ENCODE results near the gene HTR1D.
A peak's percentile ranks its signal among the peaks of the same experiment; 100 is the strongest.
"Not testable (repeated sequence)": the region's sequence is repeated elsewhere in the genome, so short reads cannot be mapped to it uniquely, and the experiment has no call there.

HTR1D gene, protein sequence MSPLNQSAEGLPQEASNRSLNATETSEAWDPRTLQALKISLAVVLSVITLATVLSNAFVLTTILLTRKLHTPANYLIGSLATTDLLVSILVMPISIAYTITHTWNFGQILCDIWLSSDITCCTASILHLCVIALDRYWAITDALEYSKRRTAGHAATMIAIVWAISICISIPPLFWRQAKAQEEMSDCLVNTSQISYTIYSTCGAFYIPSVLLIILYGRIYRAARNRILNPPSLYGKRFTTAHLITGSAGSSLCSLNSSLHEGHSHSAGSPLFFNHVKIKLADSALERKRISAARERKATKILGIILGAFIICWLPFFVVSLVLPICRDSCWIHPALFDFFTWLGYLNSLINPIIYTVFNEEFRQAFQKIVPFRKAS

DNA sequence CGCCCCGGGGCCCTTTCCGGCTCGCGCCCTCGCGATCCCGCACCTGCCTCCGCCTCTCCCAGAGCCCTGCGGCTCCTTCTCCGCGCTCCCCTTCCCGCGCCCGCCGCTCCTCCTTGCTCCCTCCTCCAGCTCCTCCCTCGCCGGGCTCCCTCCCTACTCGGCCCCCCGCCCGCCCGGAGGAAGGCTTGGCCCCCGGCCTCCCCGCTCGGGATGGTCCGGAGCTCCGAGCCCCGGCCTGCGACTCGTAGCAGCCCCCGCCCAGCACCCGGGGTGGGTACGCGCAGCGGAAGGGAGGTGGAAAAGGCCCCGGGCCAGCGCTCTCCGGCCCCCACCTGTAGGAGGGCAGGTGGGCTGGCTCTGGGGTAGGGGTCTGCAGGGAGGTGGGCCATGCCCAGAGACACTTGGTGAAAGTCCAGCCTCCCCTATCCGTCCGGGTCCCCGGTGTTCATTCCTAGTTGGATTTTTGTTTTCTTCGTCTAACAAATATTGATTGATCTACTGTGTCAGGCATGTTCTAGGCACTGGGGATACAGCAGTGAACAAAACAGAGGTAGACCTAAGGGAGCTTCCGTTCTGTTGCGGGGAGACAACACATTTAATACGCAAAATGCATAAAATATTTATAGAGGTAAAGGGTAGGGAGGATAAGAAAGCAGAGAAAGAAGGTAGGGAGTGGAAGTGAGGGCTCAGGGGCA is at the start of gene HTR1D:
Gene HTR1D, minus strand, starts transcription at position 82 of the 695 bp plus-strand sequence. CDS start 23,283 bp downstream, outside the sequence.
- peak; percentile 20 for DNase-seq (ENCODE audit: low read depth)

DNA sequence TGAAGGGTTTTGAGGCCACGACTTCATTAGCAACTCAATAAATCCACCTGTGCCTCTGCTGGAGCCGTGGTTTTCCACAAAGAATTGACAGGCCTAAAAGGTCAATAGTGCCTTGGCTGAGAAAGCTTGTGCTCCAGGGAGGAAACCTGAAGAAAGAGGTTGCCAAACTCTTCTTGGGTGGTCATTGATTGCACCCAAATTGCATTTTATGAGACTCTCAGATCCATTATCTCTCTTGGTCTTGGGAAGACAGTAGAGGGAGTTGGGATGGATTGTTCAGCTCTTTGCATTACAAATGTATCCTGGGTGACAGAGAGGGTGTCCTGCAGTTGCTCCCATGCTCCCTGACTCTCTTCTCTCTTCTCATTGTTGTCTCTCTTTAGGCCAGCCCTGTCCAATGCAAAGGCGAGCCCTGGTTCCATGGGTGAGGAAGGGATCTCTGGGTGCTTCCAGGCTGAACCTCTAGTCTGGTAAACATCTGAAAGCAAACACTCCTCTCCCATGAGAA is 46.1 kb upstream of the HTR1D start:
- no peak for DNase-seq (ENCODE audit: low read depth)

DNA sequence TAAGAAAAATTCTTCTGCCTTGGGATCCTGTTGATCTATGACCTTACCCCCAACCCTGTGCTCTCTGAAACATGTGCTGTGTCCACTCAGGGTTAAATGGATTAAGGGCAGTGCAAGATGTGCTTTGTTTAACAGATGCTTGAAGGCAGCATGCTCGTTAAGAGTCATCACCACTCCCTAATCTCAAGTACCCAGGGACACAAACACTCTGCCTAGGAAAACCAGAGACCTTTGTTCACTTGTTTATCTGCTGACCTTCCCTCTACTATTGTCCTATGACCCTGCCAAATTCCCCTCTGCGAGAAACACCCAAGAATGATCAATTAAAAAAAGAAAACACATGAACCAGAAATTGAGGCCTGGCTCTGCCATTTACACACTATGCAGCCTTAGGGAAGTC is 40.8 kb upstream of the HTR1D start:
- not testable (repeated sequence) for DNase-seq (ENCODE audit: low read depth)

DNA sequence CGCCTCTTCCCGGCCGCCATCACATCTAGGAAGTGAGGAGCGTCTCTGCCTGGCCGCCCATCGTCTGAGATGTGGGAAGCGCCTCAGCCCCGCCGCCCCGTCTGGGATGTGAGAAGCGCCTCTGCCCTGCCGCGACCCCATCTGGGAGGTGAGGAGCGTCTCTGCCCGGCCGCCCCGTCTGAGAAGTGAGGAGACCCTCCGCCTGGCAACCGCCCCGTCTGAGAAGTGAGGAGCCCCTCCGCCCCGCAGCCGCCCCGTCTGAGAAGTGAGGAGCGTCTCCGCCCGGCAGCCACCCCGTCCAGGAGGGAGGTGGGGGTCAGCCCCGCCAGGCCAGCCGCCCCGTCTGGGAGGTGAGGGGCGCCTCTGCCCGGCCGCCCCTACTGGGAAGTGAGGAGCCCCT is 40.1 kb upstream of the HTR1D start:
- not testable (repeated sequence) for DNase-seq (ENCODE audit: low read depth)

DNA sequence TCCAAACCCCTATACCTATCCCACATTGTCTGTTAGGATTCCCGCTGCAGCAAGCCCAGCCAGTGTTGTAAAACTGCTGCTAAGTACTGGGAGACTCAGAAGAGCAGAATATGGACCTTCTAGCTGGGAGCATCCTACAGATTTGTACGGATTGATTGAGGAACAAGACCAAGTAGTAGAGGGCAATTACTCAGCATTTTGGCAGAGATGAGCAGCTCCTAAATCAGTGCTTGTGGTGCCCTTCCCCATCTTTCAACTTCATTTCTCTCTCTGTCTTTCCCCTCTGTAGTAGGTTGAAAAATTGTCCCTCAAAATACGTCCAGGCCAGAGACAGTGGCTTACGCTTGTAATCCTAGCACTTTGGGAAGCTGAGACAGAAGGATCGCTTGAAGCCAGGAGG is 37.3 kb upstream of the HTR1D start:
- DNase-seq (ENCODE audit: low read depth), result no peak

DNA sequence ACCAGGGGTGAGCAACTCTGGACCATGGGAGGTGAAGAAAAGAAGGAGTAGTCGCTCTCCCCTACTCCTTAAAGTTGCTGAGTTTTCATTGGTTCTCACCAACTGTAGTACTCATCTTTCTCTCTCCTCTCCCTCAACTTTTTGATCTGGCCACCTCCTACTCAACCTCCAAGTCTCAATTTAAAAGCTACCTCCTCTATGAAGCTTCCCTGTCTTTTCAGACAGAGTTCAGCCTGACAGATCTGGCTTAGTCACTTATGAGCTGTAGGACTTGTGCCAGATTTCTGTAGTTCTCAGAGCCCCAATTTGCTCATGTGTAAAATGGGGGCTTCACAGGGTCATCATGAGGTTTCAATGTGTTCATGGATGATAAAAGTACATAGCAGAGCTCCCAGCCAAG is 34.5 kb upstream of the HTR1D start:
- no peak for DNase-seq (ENCODE audit: low read depth)

DNA sequence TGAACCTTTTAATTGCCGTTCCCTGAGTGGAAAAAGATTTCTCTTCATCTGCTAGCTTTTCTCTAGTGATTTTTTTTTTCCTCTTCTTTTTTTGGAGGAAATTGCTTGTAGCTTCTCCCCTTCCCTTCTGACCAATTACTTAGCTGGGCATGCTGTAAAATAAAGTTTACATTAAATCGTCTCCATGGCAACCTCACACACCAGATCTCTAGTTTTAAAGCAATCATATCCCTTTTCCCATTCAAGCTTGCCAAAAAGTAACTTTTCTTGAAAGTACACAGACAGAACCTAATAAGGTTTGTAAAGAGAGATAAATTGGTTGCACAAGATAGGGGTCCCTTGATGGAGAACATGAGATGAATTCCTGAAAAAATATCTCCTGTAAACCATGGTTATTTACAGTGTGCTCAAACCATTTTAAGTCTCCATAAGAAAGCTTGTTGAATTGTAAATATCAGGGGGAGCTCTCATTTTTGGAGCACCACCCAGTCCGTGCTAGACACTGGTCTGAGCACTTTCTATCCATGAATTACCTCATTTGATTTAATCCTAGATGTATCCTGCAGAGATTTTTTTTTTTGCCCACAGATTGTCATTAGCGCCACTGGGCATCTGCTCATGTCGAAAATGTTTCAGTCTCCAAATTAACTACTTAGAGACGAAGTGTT is 32.6 kb upstream of the HTR1D start:
- DNase-seq (ENCODE audit: low read depth), result peak; percentile 24

DNA sequence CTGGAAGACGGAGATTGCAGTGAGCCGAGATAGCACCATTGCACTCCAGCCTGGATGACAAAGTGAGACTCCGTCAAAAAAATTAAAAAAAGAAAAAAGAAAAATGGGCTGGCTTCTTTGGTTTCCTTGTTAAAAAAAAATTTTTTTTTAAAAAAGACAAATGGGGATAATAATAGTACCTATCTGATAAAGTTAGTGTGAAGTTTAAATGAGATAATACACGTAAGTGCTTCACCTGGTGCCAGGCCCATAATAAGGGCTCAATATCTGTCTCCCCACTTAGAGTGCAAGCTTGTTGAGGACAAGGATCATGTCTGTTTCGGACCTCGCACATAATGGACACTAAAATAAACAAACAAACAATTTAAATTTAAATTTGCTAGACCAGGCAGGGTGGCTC is 30.0 kb upstream of the HTR1D start:
- DNase-seq (ENCODE audit: low read depth), result no peak

DNA sequence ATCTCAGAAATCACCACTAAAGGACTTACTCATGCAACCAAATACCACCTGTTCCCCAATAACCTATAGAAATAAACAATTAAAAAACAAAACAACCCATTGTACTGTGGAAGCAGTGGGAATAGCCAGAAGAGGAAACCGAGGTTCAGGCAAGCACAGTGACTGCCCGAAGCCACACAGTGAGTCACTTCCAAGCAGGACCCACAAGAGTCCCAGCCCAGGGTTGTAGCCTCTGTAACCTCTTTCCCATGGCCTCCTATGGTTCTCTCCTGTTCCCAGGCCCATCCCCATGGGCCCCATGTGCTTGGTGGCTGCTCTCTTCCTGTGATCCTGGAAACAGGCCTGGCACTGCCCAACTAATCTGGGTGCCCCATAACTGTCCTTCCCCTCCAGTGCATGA is 29.0 kb upstream of the HTR1D start:
- DNase-seq (ENCODE audit: low read depth), result peak; percentile 42

DNA sequence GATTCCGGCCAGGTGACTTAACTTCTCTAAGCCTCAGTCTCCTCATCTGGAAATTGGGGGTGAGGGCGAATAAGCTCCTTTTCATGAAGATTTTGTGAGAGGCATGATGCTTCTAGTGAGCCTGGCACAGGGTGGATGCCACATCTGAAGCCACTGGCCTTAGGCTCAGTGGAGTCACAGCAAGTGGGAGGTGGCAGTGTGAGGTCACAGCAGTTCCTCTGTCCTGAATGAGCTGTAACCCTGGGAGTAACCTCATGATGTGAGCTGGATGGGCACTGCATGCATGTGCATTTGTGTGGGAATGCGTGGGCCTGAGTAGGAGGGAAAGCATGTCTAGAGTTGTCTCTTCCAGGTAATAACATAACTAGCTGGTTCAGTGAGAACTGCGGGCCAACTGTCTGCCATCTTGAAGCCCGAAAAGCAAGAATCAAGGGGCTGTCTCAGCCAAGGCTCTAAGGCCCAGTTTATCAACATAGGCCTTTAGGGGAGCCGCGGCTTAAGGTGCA is 27.0 kb upstream of the HTR1D start:
- DNase-seq (ENCODE audit: low read depth), result no peak

DNA sequence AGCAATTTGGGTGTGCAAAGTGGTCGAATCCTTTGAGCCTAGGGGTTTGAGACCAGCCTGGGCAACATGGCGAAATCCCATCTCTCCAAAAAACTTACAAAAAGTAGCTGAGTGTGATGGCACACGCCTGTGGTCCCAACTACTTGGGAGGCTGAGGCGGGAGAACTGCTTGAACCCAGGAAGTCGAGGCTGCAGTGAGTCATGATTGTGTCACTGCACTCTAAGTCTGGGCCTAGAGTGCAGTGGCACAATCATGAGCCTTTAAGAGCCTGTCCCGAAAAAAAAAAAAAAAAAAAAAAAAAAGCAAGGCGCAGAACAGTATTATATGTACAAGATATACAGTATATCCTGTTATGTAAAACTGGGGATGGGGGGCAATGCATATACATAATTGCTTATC is 25.1 kb upstream of the HTR1D start:
- peak; percentile 23 for DNase-seq (ENCODE audit: low read depth)

DNA sequence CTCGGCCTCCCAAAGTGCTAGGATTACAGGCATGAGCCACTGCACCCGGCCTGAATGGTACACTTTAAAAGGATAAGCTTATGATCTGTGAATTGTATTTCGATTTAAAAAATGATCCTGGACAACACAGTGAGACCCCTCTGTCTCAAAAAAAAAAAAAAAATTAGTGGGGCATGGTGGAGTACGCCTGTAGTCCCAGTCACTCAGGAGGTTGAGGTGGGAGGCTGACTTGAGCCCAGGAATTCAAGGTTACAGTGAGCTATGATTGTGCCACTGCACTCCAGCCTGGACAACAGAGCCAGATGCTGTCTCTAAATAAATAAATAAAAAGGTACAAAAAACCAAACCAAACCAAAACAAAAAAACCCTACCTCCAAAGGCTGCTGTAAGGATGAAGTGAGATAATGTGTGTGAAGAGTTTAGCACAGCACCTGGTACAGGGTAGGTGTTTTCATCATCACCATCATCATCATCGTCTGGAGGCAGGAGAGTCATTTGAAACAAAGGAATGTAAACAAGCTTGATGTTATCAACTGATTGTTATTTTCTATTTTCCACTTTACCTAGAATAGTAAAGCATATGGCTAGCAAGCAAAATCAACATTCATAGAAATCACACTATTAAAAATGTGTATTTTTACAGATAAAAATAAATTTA is 22.5 kb upstream of the HTR1D start:
- no peak for DNase-seq (ENCODE audit: low read depth)

DNA sequence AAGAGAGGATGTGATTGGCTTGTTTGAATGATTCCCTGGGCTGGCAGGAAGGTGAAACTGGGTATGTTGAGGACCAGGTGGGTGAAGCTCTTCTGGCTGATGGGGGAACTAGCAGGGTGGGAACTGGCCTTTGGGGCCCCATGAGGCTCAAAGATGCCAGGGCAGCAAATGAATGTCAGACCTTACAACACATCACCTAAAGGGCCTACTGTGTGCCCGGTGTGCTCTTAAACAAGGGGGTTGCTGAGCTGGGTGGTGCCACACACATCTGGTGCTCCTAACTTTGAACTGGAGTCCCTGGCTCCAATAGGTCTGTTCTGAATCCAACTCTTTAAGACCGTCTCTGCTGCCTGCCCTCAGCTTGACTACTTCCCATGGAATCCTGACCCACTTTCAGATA is 21.3 kb upstream of the HTR1D start:
- DNase-seq (ENCODE audit: low read depth), result no peak

DNA sequence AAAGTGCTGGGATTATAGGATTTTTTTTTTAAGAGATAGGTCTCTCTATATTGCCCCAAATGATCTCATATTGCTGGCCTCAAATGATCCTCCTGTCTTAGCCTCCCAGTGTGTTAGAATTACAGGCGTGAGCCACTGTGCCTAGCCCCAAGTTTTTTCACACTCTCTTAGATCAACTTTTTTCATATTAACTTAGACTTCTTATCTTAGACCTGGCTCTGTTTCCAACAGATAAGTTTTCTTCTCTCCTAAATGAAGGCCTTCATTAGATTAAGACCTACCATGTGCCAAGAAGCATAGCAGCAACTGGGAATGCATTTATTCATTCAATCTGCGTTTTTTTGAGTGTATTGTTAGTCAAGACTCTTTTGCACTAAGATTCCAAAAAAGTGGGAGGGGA is 20.2 kb upstream of the HTR1D start:
- DNase-seq (ENCODE audit: low read depth), result no peak

DNA sequence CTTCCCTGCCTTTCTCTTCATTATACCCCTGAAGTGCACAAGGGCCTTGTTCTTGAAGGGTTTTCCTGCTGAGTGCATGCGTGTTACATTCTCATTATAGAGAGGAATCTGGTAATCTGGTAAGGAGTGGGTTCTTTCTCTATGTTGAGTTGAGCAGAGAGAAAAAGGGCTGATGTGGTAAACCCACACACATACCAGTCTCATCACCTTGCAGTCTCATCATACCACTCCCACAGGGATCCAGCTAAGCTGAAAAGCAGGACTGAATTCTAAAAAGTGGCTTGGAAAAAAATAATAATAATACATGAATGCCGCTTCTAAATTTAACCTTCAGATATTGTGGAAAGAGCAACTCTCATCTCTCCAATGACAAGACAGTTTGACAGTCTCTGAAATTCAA is 10.5 kb upstream of the HTR1D start:
- DNase-seq (ENCODE audit: low read depth), result no peak

DNA sequence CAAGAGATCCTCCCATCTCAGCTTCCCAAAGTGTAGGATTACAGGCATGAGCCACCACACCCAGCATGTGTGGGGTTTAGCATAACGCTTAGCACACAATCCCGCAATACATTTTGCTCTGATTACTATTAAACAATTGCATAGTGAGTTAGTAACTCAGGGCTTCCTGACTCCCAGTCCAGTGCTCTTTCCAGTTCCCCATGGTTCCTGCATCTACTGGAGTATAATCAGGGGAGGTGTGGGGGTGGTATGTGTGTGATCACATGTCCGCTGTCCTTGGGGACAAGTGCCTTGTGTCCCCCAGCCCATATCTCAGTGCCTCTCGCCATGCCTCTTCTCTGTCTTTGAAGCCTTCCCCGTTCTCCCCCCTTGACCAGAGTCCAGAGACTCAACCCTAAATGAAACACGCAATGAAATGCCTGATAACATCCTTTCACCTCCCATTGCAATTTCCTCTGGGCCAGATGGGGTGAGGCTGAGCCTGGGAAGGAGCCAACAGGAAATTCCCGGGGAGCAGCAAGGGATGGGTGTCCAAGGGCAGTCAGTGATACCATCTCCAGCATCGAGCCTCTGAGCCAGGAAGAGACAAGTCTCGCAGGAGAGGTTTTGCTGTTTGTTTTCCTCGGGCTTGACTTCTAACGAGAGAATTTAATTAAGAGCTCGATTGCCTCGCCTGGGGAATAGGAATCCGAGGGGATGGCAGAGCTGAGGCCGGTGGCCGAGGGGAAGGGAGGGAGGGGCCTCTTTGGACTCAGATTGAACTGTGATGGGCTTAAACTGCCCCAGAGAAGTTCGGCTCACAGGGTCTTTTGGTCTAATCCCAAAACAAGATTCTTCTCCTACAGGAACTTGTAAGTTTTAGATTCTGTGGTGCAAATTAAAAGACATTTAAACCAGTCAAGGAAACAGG is 7.7 kb upstream of the HTR1D start:
- peak; percentile 81 for DNase-seq (ENCODE audit: low read depth)

DNA sequence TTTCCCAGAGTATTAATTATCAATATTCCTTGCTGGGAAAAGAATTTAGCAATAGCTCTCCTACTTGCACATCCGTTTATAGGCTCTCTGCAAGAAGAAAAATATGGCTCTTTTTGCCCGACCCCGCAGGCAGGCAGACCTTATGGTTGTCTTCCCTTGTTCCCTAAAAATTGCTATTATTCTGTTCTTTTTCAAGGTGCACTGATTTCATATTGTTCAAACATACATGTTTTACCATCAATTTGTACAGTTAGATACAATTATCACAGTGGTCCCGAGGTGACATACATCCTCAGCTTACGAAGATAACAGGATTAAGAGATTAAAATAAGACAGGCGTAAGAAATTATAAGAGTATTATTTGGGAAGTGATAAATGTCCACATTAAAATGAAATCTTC is 6.7 kb upstream of the HTR1D start:
- DNase-seq (ENCODE audit: low read depth), result not testable (repeated sequence)

DNA sequence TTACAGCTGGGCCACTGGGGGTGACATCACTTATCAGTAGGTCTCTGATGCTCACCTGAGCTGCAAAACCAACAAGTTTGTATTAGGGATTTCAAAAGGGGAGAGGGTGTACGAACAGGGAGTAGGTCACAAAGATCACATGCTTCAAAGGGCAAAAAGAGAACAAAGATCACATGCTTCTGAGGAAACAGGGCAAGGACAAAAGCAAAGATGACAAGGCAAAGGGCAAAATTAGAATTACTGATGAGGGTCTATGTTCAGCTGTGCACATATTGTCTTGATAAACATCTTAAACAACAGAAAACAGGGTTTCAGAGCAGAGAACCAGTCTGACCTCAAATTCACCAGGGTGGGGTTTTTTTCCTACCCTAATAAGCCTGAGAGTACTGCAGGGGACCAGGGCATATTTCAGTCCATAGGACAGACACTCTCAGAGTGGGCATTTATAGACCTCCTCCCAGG is 6.2 kb upstream of the HTR1D start:
- DNase-seq (ENCODE audit: low read depth), result not testable (repeated sequence)

DNA sequence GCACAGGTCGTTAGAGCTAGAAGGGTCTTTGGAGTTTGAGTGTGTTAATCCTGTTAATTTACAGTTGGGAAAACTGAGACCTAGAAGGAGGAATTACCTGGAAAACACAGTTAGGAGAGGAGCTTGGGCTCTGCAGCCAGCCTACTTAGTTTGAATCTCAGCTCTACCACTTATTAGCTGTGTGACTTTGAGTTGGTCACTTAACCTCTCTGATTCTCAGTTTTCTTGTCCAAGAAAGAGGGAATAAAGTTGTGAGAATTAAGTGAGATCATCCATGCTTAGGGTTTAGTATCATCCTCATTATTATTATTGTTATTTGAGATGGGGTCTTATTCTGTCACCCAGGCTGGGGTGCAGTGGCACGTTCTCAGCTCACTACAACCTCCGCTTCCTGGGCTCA is 5.4 kb upstream of the HTR1D start:
- DNase-seq (ENCODE audit: low read depth), result no peak

DNA sequence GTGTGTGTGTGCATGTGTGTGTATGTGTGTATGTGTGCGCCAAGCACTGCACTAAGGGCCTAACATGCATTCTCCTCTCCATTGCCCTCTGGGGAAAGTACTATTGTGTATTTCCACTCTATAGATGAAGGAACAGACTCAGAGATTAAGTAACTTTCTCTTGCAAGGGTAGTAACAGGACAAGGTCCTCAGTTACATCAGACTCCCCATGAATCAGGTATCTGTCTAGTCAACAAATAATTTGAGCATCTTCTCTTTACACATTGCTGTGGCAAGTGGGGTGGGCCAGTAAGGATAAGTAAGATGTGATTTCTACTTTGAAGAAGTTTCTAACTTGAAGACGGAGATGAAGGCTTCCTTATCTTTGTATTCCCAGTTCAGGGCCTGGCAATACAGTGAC is 5.0 kb upstream of the HTR1D start:
- DNase-seq (ENCODE audit: low read depth), result no peak

DNA sequence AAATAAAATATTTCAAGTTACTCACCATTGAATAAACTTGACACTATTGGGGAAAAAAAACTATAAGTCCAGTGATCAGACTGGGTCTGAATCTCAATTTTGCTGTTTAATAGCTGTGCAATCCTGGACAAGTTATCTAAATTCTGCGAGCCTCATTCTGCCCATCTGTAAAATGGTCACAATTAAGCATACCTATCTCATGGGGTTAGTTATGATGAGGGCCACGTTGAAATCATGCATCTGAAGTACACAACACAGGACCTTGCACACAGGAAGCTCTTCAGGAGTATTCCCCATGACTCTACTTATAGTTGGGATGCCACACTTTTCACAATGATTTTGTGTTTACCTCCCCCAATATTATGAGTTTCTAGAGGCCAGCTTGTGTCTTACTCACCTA is 3.8 kb upstream of the HTR1D start:
- DNase-seq (ENCODE audit: low read depth), result no peak
